HEK293 (cell line): ENCODE results near the gene SPATA2L.

Experiments
- CTCF ChIA-PET: fragments of 350-600 bp; formaldehyde crosslinking; extraction: SDS; loops from one replicate; lab custom pipeline; 2021; ENCODE audit warnings: antibody characterized with exemption; lab: Yijun Ruan, JAX
- POLR2A ChIA-PET: fragments of 300-600 bp; formaldehyde crosslinking; extraction: SDS; loops from one replicate; lab custom pipeline; 2020; ENCODE audit warnings: antibody characterized with exemption, inconsistent platforms; lab: Yijun Ruan, JAX
- H3K27ac ChIP-seq: fragments of 200-500 bp; sonication (Bioruptor generic); 2 replicates; pipeline ENCODE4 v1.5.1; 2014; ENCODE audit warnings: low read depth, low read length, control low read depth, inconsistent platforms; ENCODE audit errors: extremely low read depth
- H3K36me3 ChIP-seq, 2 experiments: fragments of 200-500 bp in 1 of 2; sonication (Bioruptor generic) in 1 of 2; 1 replicate in 1 of 2; 2 replicates in 1 of 2; pipeline ENCODE4 v1.5.1; 2014 to 2017; ENCODE audit warnings: inconsistent platforms in 2 of 2, low read length in 2 of 2; ENCODE audit not compliant: control insufficient read depth in 2 of 2, insufficient read depth in 1 of 2
- H3K4me1 ChIP-seq: fragments of 200-500 bp; sonication (Bioruptor generic); 2 replicates; pipeline ENCODE4 v1.5.1; 2014; ENCODE audit warnings: mild to moderate bottlenecking, low read length, inconsistent platforms; ENCODE audit not compliant: control insufficient read depth, insufficient read depth
- H3K4me3 ChIP-seq: 2 replicates; pipeline ENCODE4 v1.5.1; 2011; ENCODE audit warnings: low read depth, mild to moderate bottlenecking, control low read depth, low read length, moderate library complexity
- H3K9me3 ChIP-seq: fragments of 200-500 bp; sonication (Bioruptor generic); 2 replicates; pipeline ENCODE4 v1.5.1; 2014; ENCODE audit warnings: low read depth, low read length, inconsistent platforms; ENCODE audit not compliant: control insufficient read depth, insufficient read depth
- BCL11B ChIP-seq: fragments of 450-650 bp; formaldehyde crosslinking; IDR thresholded peaks from 2 replicates; pipeline ENCODE4 v1.5.1; 2016; ENCODE audit warnings: low read depth, missing biosample characterization, missing genetic modification characterization
- GLI2 ChIP-seq: fragments of 450-650 bp; formaldehyde crosslinking; IDR thresholded peaks from 2 replicates; pipeline ENCODE4; 2017; ENCODE audit warnings: missing biosample characterization, missing genetic modification characterization, low read depth, borderline replicate concordance
- SALL2 ChIP-seq: fragments of 450-650 bp; formaldehyde crosslinking; IDR thresholded peaks from 2 replicates; pipeline ENCODE4 v1.5.0; 2017; ENCODE audit warnings: missing biosample characterization, mild to moderate bottlenecking, missing genetic modification characterization, borderline replicate concordance
- SCRT2 ChIP-seq: fragments of 450-650 bp; formaldehyde crosslinking; IDR thresholded peaks from 2 replicates; pipeline ENCODE4 v1.5.1; 2016; ENCODE audit warnings: missing biosample characterization, missing genetic modification characterization
- SP3 ChIP-seq: fragments of 450-650 bp; formaldehyde crosslinking; IDR thresholded peaks from 2 replicates; pipeline ENCODE4 v1.5.1; 2016; ENCODE audit warnings: missing biosample characterization, missing genetic modification characterization
- ZBTB17 ChIP-seq: fragments of 450-650 bp; formaldehyde crosslinking; IDR thresholded peaks from 2 replicates; pipeline ENCODE4 v1.5.1; 2016; ENCODE audit warnings: missing biosample characterization, missing genetic modification characterization
- ZBTB48 ChIP-seq: fragments of 450-650 bp; formaldehyde crosslinking; IDR thresholded peaks from 2 replicates; pipeline ENCODE4 v1.5.1; 2016; ENCODE audit warnings: missing biosample characterization, missing genetic modification characterization
- ZEB2 ChIP-seq: fragments of 450-650 bp; formaldehyde crosslinking; IDR thresholded peaks from 2 replicates; pipeline ENCODE4 v1.5.1; 2016; ENCODE audit warnings: missing biosample characterization, missing genetic modification characterization
- ZFHX2 ChIP-seq: fragments of 450-650 bp; formaldehyde crosslinking; conservative IDR thresholded peaks from 2 replicates; pipeline ENCODE4 v1.5.1; 2016; ENCODE audit warnings: missing biosample characterization, missing genetic modification characterization
- ZNF169 ChIP-seq: fragments of 450-650 bp; formaldehyde crosslinking; IDR thresholded peaks from 2 replicates; pipeline ENCODE4 v1.5.1; 2016; ENCODE audit warnings: missing biosample characterization, missing genetic modification characterization
- ZNF202 ChIP-seq: fragments of 450-650 bp; formaldehyde crosslinking; IDR thresholded peaks from 2 replicates; pipeline ENCODE4 v1.5.1; 2016; ENCODE audit warnings: missing biosample characterization, missing genetic modification characterization, borderline replicate concordance
- ZNF214 ChIP-seq: fragments of 450-650 bp; formaldehyde crosslinking; IDR thresholded peaks from 2 replicates; pipeline ENCODE4 v1.5.1; 2017; ENCODE audit warnings: missing biosample characterization, mild to moderate bottlenecking, missing genetic modification characterization, borderline replicate concordance
- ZNF239 ChIP-seq: fragments of 450-650 bp; formaldehyde crosslinking; IDR thresholded peaks from 2 replicates; pipeline ENCODE4 v1.5.1; 2016; ENCODE audit warnings: missing biosample characterization, missing genetic modification characterization
- ZNF266 ChIP-seq: fragments of 450-650 bp; formaldehyde crosslinking; IDR thresholded peaks from 2 replicates; pipeline ENCODE4 v1.5.1; 2016; ENCODE audit warnings: missing biosample characterization, missing genetic modification characterization, low read depth
- ZNF311 ChIP-seq: fragments of 450-650 bp; formaldehyde crosslinking; IDR thresholded peaks from 2 replicates; pipeline ENCODE4 v1.5.1; 2017; ENCODE audit warnings: missing biosample characterization, missing genetic modification characterization, borderline replicate concordance
- ZNF354C ChIP-seq: fragments of 450-650 bp; formaldehyde crosslinking; IDR thresholded peaks from 2 replicates; pipeline ENCODE4 v1.5.1; 2016; ENCODE audit warnings: missing biosample characterization, missing genetic modification characterization, low read depth, borderline replicate concordance
- ZNF510 ChIP-seq: fragments of 450-650 bp; formaldehyde crosslinking; IDR thresholded peaks from 2 replicates; pipeline ENCODE4 v1.5.1; 2018; ENCODE audit warnings: mild to moderate bottlenecking, missing genetic modification characterization, missing biosample characterization; ENCODE audit not compliant: insufficient replicate concordance
- ZNF548 ChIP-seq: fragments of 450-650 bp; formaldehyde crosslinking; IDR thresholded peaks from 2 replicates; pipeline ENCODE4 v1.5.1; 2016; ENCODE audit warnings: missing biosample characterization, missing genetic modification characterization
- ZNF624 ChIP-seq: fragments of 450-650 bp; formaldehyde crosslinking; IDR thresholded peaks from 2 replicates; pipeline ENCODE4 v1.5.1; 2017; ENCODE audit warnings: missing biosample characterization, missing genetic modification characterization
- ZNF747 ChIP-seq: fragments of 450-650 bp; formaldehyde crosslinking; IDR thresholded peaks from 2 replicates; pipeline ENCODE4 v1.5.1; 2016; ENCODE audit warnings: missing biosample characterization, missing genetic modification characterization
- ZNF785 ChIP-seq: fragments of 450-650 bp; formaldehyde crosslinking; IDR thresholded peaks from 2 replicates; pipeline ENCODE4 v1.5.1; 2016; ENCODE audit warnings: missing biosample characterization, missing genetic modification characterization
- ZXDB ChIP-seq: fragments of 450-650 bp; formaldehyde crosslinking; IDR thresholded peaks from 2 replicates; pipeline ENCODE4 v1.5.1; 2016; ENCODE audit warnings: missing biosample characterization, missing genetic modification characterization
- TF ChIP-seq, protein P1 (sequence below): fragments of 450-650 bp; formaldehyde crosslinking; IDR thresholded peaks from 2 replicates; pipeline ENCODE4 v1.5.1; 2016; ENCODE audit warnings: missing biosample characterization, missing genetic modification characterization
- TF ChIP-seq, protein P2 (sequence below): fragments of 450-650 bp; formaldehyde crosslinking; IDR thresholded peaks from 2 replicates; pipeline ENCODE4 v1.5.1; 2017; ENCODE audit warnings: missing biosample characterization, missing genetic modification characterization
- TF ChIP-seq, protein P3 (sequence below): fragments of 450-650 bp; formaldehyde crosslinking; IDR thresholded peaks from 2 replicates; pipeline ENCODE4 v1.5.1; 2016; ENCODE audit warnings: missing biosample characterization, missing genetic modification characterization
- TF ChIP-seq, protein P4 (sequence below): fragments of 450-650 bp; formaldehyde crosslinking; IDR thresholded peaks from 2 replicates; pipeline ENCODE4 v1.5.1; 2016; ENCODE audit warnings: missing biosample characterization, missing genetic modification characterization
- TF ChIP-seq, protein P5 (sequence below): fragments of 450-650 bp; formaldehyde crosslinking; IDR thresholded peaks from 2 replicates; pipeline ENCODE4 v1.5.1; 2016; ENCODE audit warnings: missing biosample characterization, missing genetic modification characterization

The SPATA2L gene

DNA sequence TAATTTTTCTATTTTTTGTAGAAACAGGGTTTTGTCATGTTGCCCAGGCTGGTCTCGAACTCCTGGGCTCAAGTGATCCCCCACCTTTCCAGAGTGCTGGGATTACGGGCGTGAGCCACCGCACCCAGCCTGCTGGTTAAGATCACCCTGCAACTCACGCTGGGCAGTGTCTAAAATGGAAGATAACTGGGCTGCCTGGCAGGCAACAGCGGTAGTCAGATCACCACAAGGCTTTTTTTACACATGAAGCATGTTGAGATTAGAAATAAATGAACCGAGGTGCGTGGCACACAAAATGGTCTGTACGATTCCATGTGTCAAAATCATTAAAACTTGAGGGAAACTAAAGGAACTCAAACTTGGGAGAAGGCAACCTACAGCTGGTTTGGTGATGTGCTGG, 46.6 kb upstream of the SPATA2L start:
- no peak overlapping the region for H3K4me3 ChIP-seq
- peaks cover 41 to 96% of the 10 kb centered on the region in 2 experiments; a peak in 2 of 3 replicates for H3K36me3 ChIP-seq
- ChIA-PET CTCF (interaction anchor here (1.0 kb wide), 1 partner anchor 9 kb away, joined by 3 read pairs; no protein-coding TSS in a partner anchor), POLR2A (no interaction called here)
- no peak overlapping the region for H3K27ac ChIP-seq
- H3K4me1 ChIP-seq, result no peaks in the 10 kb centered on the region
- no peaks in the 10 kb centered on the region for H3K9me3 ChIP-seq
- TF ChIP-seq, protein P1, sequence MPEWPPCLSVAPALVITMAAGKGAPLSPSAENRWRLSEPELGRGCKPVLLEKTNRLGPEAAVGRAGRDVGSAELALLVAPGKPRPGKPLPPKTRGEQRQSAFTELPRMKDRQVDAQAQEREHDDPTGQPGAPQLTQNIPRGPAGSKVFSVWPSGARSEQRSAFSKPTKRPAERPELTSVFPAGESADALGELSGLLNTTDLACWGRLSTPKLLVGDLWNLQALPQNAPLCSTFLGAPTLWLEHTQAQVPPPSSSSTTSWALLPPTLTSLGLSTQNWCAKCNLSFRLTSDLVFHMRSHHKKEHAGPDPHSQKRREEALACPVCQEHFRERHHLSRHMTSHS, result no peak
- TF ChIP-seq ZNF311 (tag by site-specific recombination) (no peak), ZNF747 (no peak), SCRT2 (tag by site-specific recombination) (no peak), ZNF169 (no peak), ZNF510 (tag by site-specific recombination) (no peak)

DNA sequence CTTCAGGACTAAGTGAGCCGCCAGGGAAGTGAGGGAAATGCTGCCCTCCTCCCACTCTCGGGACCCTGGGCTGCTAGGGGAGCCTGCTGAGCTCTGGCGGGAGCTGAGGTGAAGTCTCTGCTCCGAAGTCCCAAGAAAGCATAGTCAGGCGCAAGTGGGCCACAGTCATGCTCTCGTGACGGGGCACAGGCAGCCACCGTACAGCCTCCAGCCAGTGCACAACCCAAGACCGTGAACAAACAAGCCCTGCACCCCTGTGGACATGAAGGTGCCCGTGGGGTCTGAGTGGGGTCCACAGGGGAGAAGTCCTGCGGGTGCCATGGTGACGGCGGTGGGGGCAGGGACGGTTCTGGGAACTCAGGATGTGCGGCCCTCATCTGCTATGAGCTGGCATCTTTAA, 44.5 kb upstream of the SPATA2L start:
- TF ChIP-seq ZNF266 (tag by site-specific recombination), result no peak
- no peak for TF ChIP-seq ZNF548 (tag by site-specific recombination)
- TF ChIP-seq ZNF214, result no peak
- no peak for TF ChIP-seq SP3 (tag by site-specific recombination)
- TF ChIP-seq, protein P2, sequence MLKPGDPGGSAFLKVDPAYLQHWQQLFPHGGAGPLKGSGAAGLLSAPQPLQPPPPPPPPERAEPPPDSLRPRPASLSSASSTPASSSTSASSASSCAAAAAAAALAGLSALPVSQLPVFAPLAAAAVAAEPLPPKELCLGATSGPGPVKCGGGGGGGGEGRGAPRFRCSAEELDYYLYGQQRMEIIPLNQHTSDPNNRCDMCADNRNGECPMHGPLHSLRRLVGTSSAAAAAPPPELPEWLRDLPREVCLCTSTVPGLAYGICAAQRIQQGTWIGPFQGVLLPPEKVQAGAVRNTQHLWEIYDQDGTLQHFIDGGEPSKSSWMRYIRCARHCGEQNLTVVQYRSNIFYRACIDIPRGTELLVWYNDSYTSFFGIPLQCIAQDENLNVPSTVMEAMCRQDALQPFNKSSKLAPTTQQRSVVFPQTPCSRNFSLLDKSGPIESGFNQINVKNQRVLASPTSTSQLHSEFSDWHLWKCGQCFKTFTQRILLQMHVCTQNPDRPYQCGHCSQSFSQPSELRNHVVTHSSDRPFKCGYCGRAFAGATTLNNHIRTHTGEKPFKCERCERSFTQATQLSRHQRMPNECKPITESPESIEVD (tag by site-specific recombination), result no peak
- TF ChIP-seq ZNF510 (tag by site-specific recombination), result no peak
- no peak for TF ChIP-seq ZBTB48 (tag by site-specific recombination)
- no peak for TF ChIP-seq ZNF239 (tag by site-specific recombination)
- no peak for TF ChIP-seq BCL11B (tag by site-specific recombination)
- TF ChIP-seq ZXDB (tag by site-specific recombination), result no peak
- no peak for TF ChIP-seq ZNF624 (tag by site-specific recombination)
- TF ChIP-seq ZNF354C (tag by site-specific recombination), result no peak
- TF ChIP-seq ZNF202, result no peak
- Histone ChIP-seq H3K27ac (no peak overlapping the region), H3K9me3 (no peaks in the 10 kb centered on the region), H3K4me1 (no peaks in the 10 kb centered on the region), H3K36me3 (peaks cover 46 to 95% of the 10 kb centered on the region in 2 experiments; a peak in 2 of 3 replicates), H3K4me3 (no peak overlapping the region)
- ChIA-PET CTCF (no interaction called here), POLR2A (no interaction called here)

DNA sequence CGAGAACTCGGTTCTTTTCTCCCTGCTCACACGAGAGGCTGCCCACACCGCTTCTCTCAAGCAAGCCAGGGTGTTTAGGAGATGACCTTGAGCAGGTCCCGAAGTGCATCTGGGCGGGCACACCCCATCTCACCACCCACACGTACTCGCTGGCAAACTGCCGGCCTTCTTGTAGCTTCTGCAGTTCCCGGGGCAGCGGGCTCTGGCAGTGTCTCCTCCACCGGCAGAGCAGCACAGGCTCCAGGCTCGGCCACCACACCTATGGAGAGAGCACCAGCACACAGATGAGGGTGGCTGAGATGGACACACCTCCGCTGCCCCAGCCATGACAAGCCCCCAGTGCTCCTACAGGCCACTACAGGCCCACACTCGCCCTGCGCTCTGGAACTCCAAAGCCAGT, 43.3 kb upstream of the SPATA2L start:
- Histone ChIP-seq H3K4me3 (no peak overlapping the region), H3K9me3 (no peaks in the 10 kb centered on the region), H3K4me1 (no peaks in the 10 kb centered on the region), H3K36me3 (peaks cover 45 to 96% of the 10 kb centered on the region in 2 experiments; a peak in 2 of 3 replicates), H3K27ac (no peak overlapping the region)
- CTCF ChIA-PET, result interaction anchor here (1.9 kb wide), 1 partner anchor 39 kb away, joined by 6 read pairs; no protein-coding TSS in a partner anchor
- POLR2A ChIA-PET, result no interaction called here
- TF ChIP-seq, protein P3, sequence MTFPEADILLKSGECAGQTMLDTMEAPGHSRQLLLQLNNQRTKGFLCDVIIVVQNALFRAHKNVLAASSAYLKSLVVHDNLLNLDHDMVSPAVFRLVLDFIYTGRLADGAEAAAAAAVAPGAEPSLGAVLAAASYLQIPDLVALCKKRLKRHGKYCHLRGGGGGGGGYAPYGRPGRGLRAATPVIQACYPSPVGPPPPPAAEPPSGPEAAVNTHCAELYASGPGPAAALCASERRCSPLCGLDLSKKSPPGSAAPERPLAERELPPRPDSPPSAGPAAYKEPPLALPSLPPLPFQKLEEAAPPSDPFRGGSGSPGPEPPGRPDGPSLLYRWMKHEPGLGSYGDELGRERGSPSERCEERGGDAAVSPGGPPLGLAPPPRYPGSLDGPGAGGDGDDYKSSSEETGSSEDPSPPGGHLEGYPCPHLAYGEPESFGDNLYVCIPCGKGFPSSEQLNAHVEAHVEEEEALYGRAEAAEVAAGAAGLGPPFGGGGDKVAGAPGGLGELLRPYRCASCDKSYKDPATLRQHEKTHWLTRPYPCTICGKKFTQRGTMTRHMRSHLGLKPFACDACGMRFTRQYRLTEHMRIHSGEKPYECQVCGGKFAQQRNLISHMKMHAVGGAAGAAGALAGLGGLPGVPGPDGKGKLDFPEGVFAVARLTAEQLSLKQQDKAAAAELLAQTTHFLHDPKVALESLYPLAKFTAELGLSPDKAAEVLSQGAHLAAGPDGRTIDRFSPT (tag by site-specific recombination), result no peak
- TF ChIP-seq ZBTB17 (no peak), ZEB2 (no peak), SALL2 (tag by site-specific recombination) (no peak), ZFHX2 (no peak), ZNF785 (tag by site-specific recombination) (no peak), GLI2 (tag by site-specific recombination) (no peak)
- TF ChIP-seq, protein P4, sequence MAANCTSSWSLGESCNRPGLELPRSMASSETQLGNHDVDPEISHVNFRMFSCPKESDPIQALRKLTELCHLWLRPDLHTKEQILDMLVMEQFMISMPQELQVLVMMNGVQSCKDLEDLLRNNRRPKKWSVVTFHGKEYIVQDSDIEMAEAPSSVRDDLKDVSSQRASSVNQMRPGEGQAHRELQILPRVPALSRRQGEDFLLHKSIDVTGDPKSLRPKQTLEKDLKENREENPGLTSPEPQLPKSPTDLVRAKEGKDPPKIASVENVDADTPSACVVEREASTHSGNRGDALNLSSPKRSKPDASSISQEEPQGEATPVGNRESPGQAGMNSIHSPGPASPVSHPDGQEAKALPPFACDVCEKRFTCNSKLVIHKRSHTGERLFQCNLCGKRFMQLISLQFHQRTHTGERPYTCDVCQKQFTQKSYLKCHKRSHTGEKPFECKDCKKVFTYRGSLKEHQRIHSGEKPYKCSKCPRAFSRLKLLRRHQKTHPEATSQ (tag by site-specific recombination), result no peak
- TF ChIP-seq, protein P5, sequence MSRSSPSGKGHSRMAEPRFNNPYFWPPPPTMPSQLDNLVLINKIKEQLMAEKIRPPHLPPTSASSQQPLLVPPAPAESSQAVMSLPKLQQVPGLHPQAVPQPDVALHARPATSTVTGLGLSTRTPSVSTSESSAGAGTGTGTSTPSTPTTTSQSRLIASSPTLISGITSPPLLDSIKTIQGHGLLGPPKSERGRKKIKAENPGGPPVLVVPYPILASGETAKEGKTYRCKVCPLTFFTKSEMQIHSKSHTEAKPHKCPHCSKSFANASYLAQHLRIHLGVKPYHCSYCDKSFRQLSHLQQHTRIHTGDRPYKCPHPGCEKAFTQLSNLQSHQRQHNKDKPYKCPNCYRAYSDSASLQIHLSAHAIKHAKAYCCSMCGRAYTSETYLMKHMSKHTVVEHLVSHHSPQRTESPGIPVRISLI (tag by site-specific recombination), result no peak
